Right lobe of liver (tissue), 6 donors: ENCODE measurements around the gene HACD1. TPM values are rescaled to one million over a fixed set of nuclear protein-coding genes. Genes with fewer than 3 reads are reported as not detected.
"Not testable (repeated sequence)": the region's sequence is repeated elsewhere in the genome, so short reads cannot be mapped to it uniquely, and the experiment has no call there.

Experiments used
- ATAC-seq, 4 donors: fragments of 200-7000 bp; cut with Tn5 transposase; one replicate each; pipeline ENCODE4 v1.9.1; 2020; ENCODE audit warnings: mild to moderate bottlenecking in 4 of 4, moderate library complexity in 4 of 4
- DNase-seq, 3 donors: peaks; one replicate each; pipeline ENCODE4 v3.0.0-alpha.2; 2020
- H3K27ac ChIP-seq, 3 donors: fragments of 200-600 bp; one replicate each; pipeline ENCODE4 v1.8.0; 2022
- H3K27me3 ChIP-seq, 2 donors: fragments of 200-600 bp; one replicate each; pipeline ENCODE4 v1.8.0; 2022
- H3K36me3 ChIP-seq, 4 donors: fragments of 200-600 bp; sonication (generic) in 1 of 4; one replicate each; pipeline versions ENCODE4 v1.5.1 to v1.8.0; 2017 to 2022; ENCODE audit warnings: control low read depth in 1 of 4
- H3K4me1 ChIP-seq, 4 donors: fragments of 200-600 bp; sonication (generic) in 1 of 4; one replicate each; pipeline versions ENCODE4 v1.5.1 to v1.8.0; 2017 to 2022; ENCODE audit warnings: control low read depth in 1 of 4
- H3K4me3 ChIP-seq, 3 donors: fragments of 200-600 bp; one replicate each; pipeline ENCODE4 v1.8.0; 2022
- H3K9me3 ChIP-seq, 4 donors: fragments of 200-600 bp; sonication (generic) in 1 of 4; one replicate each; pipeline versions ENCODE4 v1.5.1 to v1.8.0; 2017 to 2022; ENCODE audit warnings: control low read depth in 1 of 4
- POLR2A ChIP-seq: fragments of 450-650 bp; IDR thresholded peaks from one replicate; pipeline ENCODE4 v1.6.1; 2017; ENCODE audit warnings: antibody characterized with exemption, mild to moderate bottlenecking
- WGBS: methylation state at CpG from one replicate; pipeline ENCODE4 v1.1.6; 2018; ENCODE audit warnings: low coverage, low lambda C conversion rate; ENCODE audit not compliant: insufficient coverage; ENCODE audit errors: missing lambda C conversion rate; 5-methylcytosine and 5-hydroxymethylcytosine counted together
- intact Hi-C, 2 donors: fragments of 100-400 bp; cut with DNase I; formaldehyde crosslinking; loops; one replicate each; pipeline versions ENCODE4 v1.11.2 to v1.14.1; 2022
- total RNA-seq, 6 experiments: library from RNA; depleted of rRNA in 2 of 6; stranded (reverse); fragments of >200 nt in 2 of 6; fragmentation: NEBNext Ultra II Directional in 3 of 6; extraction: Animal tissue kit (Norgen Biotek cat#: 25700) in 3 of 6; gene quantifications; one replicate each; pipeline versions ENCODE4 v1.1.0 to v1.2.4, GENCODE V29; 2016 to 2023
- TF ChIP-seq, protein P1 (sequence below), 4 donors: fragments of 200-600 bp in 3 of 4; fragments of 450-650 bp in 1 of 4; IDR thresholded peaks; one replicate each; pipeline versions ENCODE4 v1.5.1 to v1.8.0; 2016 to 2022; ENCODE audit warnings: antibody characterized with exemption in 4 of 4, mild to moderate bottlenecking in 2 of 4
- donor health status: DM: no; HTN: yes; CAD: no.
- donor health status: DM: no; HTN: no; CAD: no.
- donor health status: DM: no; HTN: no; CAD: no.
- donor health status: DM: no; HTN: yes; CAD: no.
- donor health status: DM: no; HTN: yes; CAD: no.

Gene HACD1
- total RNA-seq, 6 experiments from 2014 or later = 0.79 to 6.4 (median 1.7) TPM

GRCh38 chr10:17597386-17597785, 19.8 kb downstream of the HACD1 start:
- WGBS = 82% methylated on average over 3 of the region's 3 CpGs
- ATAC-seq (no peak), DNase-seq (no peak)
- no peaks in the 10 kb centered on the region for H3K4me1 ChIP-seq
- TF ChIP-seq, protein P1, sequence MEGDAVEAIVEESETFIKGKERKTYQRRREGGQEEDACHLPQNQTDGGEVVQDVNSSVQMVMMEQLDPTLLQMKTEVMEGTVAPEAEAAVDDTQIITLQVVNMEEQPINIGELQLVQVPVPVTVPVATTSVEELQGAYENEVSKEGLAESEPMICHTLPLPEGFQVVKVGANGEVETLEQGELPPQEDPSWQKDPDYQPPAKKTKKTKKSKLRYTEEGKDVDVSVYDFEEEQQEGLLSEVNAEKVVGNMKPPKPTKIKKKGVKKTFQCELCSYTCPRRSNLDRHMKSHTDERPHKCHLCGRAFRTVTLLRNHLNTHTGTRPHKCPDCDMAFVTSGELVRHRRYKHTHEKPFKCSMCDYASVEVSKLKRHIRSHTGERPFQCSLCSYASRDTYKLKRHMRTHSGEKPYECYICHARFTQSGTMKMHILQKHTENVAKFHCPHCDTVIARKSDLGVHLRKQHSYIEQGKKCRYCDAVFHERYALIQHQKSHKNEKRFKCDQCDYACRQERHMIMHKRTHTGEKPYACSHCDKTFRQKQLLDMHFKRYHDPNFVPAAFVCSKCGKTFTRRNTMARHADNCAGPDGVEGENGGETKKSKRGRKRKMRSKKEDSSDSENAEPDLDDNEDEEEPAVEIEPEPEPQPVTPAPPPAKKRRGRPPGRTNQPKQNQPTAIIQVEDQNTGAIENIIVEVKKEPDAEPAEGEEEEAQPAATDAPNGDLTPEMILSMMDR (IDR thresholded peaks at IDR 0.05) = no peak
- no peak for TF ChIP-seq POLR2A
- H3K27me3 ChIP-seq = no peaks in the 10 kb centered on the region
- H3K36me3 ChIP-seq = no peaks in the 10 kb centered on the region
- H3K27ac ChIP-seq = no peak overlapping the region
- H3K4me3 ChIP-seq = no peak overlapping the region
- intact Hi-C loops = no loop called here
- no peaks in the 10 kb centered on the region for H3K9me3 ChIP-seq

- Histone ChIP-seq H3K36me3 (no peaks in the 10 kb centered on the region), H3K4me3 (no peak overlapping the region), H3K9me3 (no peaks in the 10 kb centered on the region), H3K4me1 (no peaks in the 10 kb centered on the region), H3K27me3 (no peaks in the 10 kb centered on the region), H3K27ac (no peak overlapping the region)
- intact Hi-C loops = no loop called here
- WGBS = 67% methylated on average over 4 of the region's 6 CpGs
- TF ChIP-seq POLR2A = no peak
- TF ChIP-seq, protein P1 (IDR thresholded peaks at IDR 0.05) = no peak
- ATAC-seq = no peak
- DNase-seq = no peak
These were observed 26.1 kb downstream of the HACD1 start for GRCh38 chr10:17590969-17591645.

DNA sequence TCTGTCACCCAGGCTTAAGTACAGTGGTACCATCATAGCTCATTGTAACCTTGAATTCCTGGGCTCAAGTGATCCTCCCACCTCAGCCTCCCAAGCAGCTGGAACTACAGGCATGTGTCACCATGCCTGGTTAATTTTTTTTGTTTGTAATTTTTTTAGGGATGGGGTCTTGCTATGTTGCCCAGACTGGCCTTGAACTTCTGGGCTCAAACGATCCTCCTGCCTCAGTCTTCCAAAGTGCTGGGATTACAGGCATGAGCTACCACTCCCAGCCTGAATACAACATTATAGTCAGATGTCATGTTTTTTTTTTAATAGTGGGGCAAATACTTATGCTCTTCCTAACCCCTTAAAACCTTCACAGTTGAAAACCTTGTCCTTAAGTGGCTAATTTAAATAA, 27.9 kb downstream of the HACD1 start:
- H3K27me3 ChIP-seq, H3K4me1 ChIP-seq, H3K36me3 ChIP-seq, H3K4me3 ChIP-seq, DNase-seq, intact Hi-C loops, ATAC-seq, H3K9me3 ChIP-seq, H3K27ac ChIP-seq: not testable (repeated sequence)
- 75% methylated on average over 1 of the region's 1 CpG for WGBS

DNA sequence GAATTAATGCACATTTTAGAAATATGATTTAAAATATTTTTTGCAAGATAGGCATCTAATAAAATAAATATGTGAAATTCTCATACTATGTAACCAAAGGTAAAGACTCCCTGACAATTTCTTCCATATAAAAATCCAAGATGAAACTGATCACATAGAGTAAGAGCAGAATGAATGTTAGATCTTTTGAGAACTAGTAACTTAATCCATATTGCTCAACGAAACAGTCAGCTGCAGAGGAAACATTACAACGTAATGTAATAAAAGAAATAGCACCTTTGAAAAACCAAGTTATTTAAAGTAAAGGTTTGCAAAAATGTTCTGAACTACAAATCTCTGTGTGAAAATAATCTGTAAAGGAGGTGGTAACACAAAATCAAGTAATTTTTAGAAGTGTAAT, 28.8 kb downstream of the HACD1 start:
- no peaks in the 10 kb centered on the region for H3K4me1 ChIP-seq
- H3K36me3 ChIP-seq = no peaks in the 10 kb centered on the region
- TF ChIP-seq, protein P1 (IDR thresholded peaks at IDR 0.05) = no peak
- TF ChIP-seq POLR2A = no peak
- WGBS = 80% methylated on average over 2 of the region's 2 CpGs
- no peak for DNase-seq
- H3K9me3 ChIP-seq = no peaks in the 10 kb centered on the region
- intact Hi-C loops = no loop called here
- no peak overlapping the region for H3K27ac ChIP-seq
- no peak overlapping the region for H3K4me3 ChIP-seq
- no peaks in the 10 kb centered on the region for H3K27me3 ChIP-seq
- ATAC-seq = no peak

DNA sequence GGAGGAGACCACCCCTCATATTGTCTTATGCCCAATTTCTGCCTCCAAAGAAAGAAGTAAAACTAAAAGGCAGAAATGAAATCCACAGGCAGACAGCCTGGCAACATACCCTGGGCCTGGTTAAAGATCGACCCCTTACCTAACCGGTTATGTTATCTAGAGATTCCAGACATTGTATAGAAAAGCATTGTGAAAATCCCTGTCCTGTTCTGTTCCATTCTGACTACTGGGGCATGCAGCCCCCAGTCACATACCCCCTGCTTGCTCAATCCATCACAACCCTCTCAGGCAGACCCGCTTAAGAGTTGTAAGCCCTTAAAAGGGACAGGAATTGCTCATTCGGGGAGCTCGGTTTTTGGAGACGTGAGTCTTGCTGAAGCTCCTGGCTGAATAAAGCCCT, 29.9 kb downstream of the HACD1 start:
- 63% methylated on average over 5 of the region's 6 CpGs for WGBS
- H3K9me3 ChIP-seq, DNase-seq, intact Hi-C loops, H3K27me3 ChIP-seq, H3K36me3 ChIP-seq, H3K4me1 ChIP-seq, H3K4me3 ChIP-seq, H3K27ac ChIP-seq, ATAC-seq: not testable (repeated sequence)
